ENCODE measurements around the gene ANKRD36C. TPM values are rescaled to one million over a fixed set of nuclear protein-coding genes. Genes with fewer than 3 reads are reported as not detected.
"Not testable (repeated sequence)": the region's sequence is repeated elsewhere in the genome, so short reads cannot be mapped to it uniquely, and the experiment has no call there.

ANKRD36C gene
- polyA plus RNA-seq, 1 donor = 31.4 TPM

GRCh38 chr2:96008051-96008450 is 16.4 kb upstream of the ANKRD36C start:
- DNase-seq = not testable (repeated sequence)

- not testable (repeated sequence) for DNase-seq
These were observed 14.6 kb upstream of the ANKRD36C start for GRCh38 chr2:96006248-96006647.

DNA sequence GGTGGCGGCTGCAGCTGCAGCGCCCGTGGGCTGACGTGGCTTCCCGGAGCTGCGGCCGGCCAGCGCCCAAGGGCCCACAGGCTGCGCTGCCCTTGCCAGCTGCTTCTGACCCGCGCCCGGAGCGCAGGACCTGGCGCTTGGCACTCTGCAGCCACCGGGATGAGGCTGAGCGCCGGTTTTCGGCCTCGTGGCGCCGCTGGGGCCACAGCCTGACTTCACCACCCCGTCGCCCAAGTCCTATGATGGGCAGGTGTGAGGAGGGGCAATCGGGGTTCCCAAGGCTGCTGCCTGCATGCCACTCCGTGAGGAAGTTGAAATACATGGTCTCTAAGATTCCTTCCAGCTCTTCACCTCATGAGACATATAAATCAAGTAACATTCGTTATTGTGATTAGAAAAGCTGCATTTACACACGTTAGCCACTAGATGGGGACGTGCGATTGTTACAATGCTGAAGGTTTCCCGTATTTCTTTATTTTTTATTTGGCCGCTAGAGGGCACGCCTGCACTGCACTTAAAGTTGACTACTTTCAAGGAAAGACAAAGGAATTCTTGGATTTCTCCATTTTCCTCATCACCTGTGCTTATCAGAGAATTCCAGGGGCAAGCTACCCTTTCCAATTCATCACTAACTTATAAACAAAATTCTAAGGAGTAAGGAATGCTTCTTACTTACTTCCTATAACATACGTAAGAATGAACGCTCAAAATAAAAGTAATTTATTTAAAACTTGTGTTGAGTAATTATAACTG is 1.1 kb upstream of the ANKRD36C start:
- DNase-seq = peak; percentile 45

- DNase-seq = not testable (repeated sequence)
These were observed 478 bp upstream of the ANKRD36C start for GRCh38 chr2:95992102-95992501.

DNA sequence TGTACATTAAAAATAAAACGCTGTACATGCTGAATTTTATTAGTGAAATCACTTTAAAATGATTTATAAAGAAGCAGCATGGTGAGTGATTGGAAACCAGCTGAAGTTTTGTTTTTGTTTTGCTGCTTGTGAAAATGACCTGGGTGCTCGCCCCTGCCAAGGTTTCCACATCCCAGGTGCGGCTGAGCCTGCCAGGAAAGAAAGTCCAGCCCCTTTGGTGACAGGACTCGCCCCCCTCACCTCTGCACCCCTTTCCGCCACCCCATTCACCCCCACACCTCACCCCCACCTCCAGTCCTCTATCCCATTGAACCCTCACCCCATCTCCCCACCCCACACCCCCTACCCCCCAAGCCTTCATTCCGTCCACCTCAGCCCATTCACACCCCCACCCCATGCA is 740 bp downstream of the ANKRD36C start:
- DNase-seq = not testable (repeated sequence)

DNA sequence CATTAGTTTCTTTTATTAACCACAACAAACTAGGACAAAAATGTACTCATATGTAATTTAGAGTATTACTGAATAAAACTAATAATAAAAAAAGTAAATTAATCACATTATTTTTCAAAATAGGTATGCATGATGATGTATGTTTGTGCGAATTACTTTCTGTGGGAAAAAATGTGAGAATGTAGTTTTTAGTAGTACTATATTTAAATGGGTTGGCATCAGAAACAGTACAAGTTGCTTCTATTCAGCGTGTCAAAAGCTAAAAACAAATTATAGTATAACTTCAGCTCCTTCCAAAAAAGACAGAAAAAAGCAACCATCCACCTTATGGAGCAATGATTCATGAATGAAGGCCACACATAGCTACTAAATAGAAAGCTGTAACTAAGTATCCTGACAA is 40.0 kb downstream of the ANKRD36C start:
- not testable (repeated sequence) for DNase-seq

GRCh38 chr2:95948039-95948438 is 43.6 kb downstream of the ANKRD36C start:
- not testable (repeated sequence) for DNase-seq

GRCh38 chr2:95939947-95940346 is 51.7 kb downstream of the ANKRD36C start:
- DNase-seq = not testable (repeated sequence)

- DNase-seq = not testable (repeated sequence)
These were observed 60.9 kb downstream of the ANKRD36C start for GRCh38 chr2:95930740-95931139.

GRCh38 chr2:95917007-95917406 is 74.6 kb downstream of the ANKRD36C start:
- DNase-seq = not testable (repeated sequence)

GRCh38 chr2:95915131-95915530 is 76.5 kb downstream of the ANKRD36C start:
- DNase-seq = not testable (repeated sequence)

DNA sequence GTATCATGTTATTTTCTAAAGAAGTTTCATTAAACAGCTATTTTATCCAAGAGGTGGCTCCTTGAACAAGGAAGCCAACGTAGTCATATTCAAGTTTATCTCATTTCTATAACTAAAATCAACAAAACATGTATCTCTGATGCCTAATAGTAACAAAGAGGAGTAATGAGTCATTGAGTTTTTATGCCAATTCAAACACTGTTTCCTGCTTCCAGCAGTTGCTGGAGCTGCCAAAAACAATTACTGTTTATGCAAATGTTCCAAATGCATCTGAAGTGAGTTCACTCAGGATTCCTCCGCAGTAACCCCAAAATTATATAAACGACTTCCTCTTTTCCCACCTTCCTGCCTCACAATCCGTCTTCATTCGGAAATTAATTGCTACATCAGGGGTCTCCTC is 80.2 kb downstream of the ANKRD36C start:
- not testable (repeated sequence) for DNase-seq

DNA sequence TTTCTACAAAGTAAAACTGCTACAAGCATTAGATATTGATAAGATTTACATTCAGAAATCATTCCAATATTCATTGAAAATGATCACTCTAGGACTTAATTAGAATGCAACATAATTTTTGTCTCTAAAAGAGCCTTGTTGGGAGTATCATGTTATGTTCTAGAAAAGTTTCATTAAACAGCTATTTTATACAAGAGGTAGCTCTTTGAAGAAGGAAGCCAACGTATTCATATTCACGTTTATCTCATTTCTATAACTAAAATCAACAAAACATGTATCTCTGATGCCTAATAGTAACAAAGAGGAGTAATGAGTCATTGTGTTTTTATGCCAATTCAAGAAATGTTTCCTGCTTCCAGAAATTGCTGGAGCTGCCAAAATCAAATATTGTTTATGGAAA is 97.2 kb downstream of the ANKRD36C start:
- DNase-seq = not testable (repeated sequence)

GRCh38 chr2:95867929-95868328 is 123.7 kb downstream of the ANKRD36C start:
- DNase-seq = not testable (repeated sequence)

DNA sequence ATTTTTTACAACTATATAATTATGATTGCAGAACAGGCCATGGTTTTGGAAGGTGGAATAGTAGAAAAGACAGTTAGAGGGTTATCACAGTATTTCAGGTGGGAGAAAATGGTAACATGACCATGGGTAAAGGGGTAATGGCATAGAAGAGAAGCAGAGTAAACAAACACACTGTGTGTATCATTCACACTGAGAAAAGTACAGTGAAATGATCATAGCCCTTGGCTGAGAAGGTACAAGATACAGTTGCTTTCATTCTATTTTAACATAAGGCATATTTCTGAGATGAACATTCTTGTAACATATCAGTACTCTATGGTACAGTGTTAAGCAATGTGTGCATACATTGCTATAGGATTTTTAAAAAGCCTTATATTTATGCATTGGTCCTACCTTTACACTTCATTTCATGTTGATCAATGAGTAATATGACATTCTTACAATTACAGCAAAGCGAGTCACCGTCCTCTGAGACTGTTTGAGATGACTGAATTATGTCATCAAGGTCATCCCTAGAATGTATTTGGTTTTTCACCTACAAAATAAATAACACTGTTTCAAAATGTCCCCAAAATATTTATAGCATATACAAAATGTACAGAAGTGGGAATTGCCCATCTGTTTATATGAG is 124.5 kb downstream of the ANKRD36C start:
- not testable (repeated sequence) for DNase-seq

DNA sequence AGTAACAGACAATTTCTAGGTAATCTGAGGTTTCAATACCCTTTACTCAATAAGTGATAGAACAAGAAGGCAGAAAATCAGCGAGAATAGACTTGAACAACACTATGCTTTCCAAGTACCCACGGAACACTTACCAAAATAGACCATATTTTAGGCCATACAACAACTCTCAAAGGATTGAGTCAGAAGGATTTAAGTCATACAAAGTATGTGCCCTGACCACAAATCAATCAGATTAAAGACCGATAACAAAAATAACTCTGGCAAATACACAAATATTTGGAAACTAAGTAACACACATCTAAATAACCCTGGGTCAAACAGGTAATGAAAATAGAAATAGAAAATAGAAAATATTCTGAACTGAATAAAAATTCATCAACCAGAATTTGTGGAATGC is 129.5 kb downstream of the ANKRD36C start:
- not testable (repeated sequence) for DNase-seq

- no peak for DNase-seq
These were observed 155.5 kb downstream of the ANKRD36C start for GRCh38 chr2:95836151-95836550.

GRCh38 chr2:95834077-95835013 is 157.3 kb downstream of the ANKRD36C start:
- DNase-seq = not testable (repeated sequence)

DNA sequence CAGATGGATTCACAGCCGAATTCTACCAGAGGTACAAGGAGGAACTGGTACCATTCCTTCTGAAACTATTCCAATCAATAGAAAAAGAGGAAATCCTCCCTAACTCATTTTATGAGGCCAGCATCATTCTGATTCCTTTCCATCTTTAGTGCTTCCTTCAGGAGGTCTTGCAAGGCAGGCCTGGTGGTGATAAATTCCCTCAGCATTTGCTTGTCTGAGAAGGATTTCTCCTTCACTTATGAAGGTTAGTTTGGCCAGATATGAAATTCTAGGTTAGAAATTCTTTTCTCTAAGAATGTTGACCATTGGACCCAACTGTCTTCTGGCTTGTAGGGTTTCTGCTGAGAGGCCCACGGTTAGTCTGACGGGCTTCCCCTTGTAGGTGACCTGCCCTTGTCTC is 167.4 kb downstream of the ANKRD36C start:
- DNase-seq = not testable (repeated sequence)

GRCh38 chr2:95817521-95817920 is 174.1 kb downstream of the ANKRD36C start:
- DNase-seq = not testable (repeated sequence)

- DNase-seq = not testable (repeated sequence)
These were observed 178.3 kb downstream of the ANKRD36C start for GRCh38 chr2:95813311-95813710.

GRCh38 chr2:95799892-95800291 is 191.7 kb downstream of the ANKRD36C start:
- DNase-seq = no peak

Data from left kidney (tissue), 2 donors.